T-cell (primary cell): ENCODE data around the gene UBB. TPM values are rescaled to one million over a fixed set of nuclear protein-coding genes. Genes with fewer than 3 reads are reported as not detected.
A peak's percentile ranks its signal among the peaks of the same experiment; 100 is the strongest.

Source experiments
- ATAC-seq, 4 experiments: fragments of 200-7000 bp in 3 of 4; fragments of 150-1000 bp in 1 of 4; cut with Tn5 transposase; replicated peaks in 1 of 4; 1 replicate in 3 of 4; 2 replicates in 1 of 4; pipeline ENCODE4 v1.10.0; 2021; ENCODE audit warnings: moderate library complexity in 3 of 4, mild to moderate bottlenecking in 2 of 4, moderate number of reproducible peaks in 1 of 4
- CTCF ChIA-PET, 2 donors: fragments of 300-600 bp; sonication (Branson Sonifier 250); formaldehyde crosslinking; loops; one replicate each; lab custom pipeline; 2022; ENCODE audit warnings: antibody characterized with exemption in 2 of 2; lab: Charles Lee
- POLR2A ChIA-PET, 2 donors: fragments of 300-600 bp; sonication (Branson Sonifier 250); formaldehyde crosslinking; loops; one replicate each; lab custom pipeline; 2022; ENCODE audit warnings: antibody characterized with exemption in 2 of 2; lab: Charles Lee
- DNase-seq, 35 experiments: peaks; one replicate each; pipeline versions ENCODE4 v3.0.0 to v3.0.0-alpha.2; 2013 to 2023
- H3K27ac ChIP-seq: one replicate; pipeline ENCODE4 v1.5.1; 2013; ENCODE audit warnings: low read length
- H3K27me3 ChIP-seq, 2 experiments: replicated peaks in 1 of 2; 1 replicate in 1 of 2; 2 replicates in 1 of 2; pipeline versions ENCODE4 v1.6.1 to v1.7.0; 2013; ENCODE audit warnings: low read length in 1 of 2, mixed read lengths in 1 of 2; ENCODE audit not compliant: control insufficient read depth in 2 of 2, insufficient read depth in 2 of 2; ENCODE audit errors: extremely low read depth in 1 of 2
- H3K36me3 ChIP-seq, 2 donors: 1 replicate in 1 of 2; 2 replicates in 1 of 2; pipeline versions ENCODE4 v1.6.1 to v1.7.0; 2013; ENCODE audit warnings: low read length in 1 of 2; ENCODE audit not compliant: control insufficient read depth in 2 of 2, insufficient read depth in 1 of 2; ENCODE audit errors: extremely low read depth in 1 of 2
- H3K4me1 ChIP-seq, 2 experiments: 1 replicate in 1 of 2; 2 replicates in 1 of 2; pipeline versions ENCODE4 v1.6.1 to v1.7.0; 2013; ENCODE audit warnings: low read length in 2 of 2, mixed read lengths in 1 of 2; ENCODE audit not compliant: insufficient read depth in 2 of 2, control insufficient read depth in 1 of 2; ENCODE audit errors: extremely low read depth in 1 of 2
- H3K4me3 ChIP-seq, 2 donors: 1 replicate in 1 of 2; 2 replicates in 1 of 2; pipeline versions ENCODE4 v1.5.1 to v1.7.0; 2013; ENCODE audit warnings: mild to moderate bottlenecking in 2 of 2, low read length in 1 of 2, moderate library complexity in 1 of 2; ENCODE audit not compliant: control insufficient read depth in 1 of 2; ENCODE audit errors: extremely low read depth in 1 of 2
- H3K9me3 ChIP-seq: 2 replicates; pipeline ENCODE4 v1.7.0; 2013
- H3K27ac Mint-ChIP-seq, 2 donors: one replicate each; pipeline ENCODE4 v1.8.0; 2020 to 2021; ENCODE audit warnings: mild to moderate bottlenecking in 2 of 2, mixed read lengths in 2 of 2
- H3K27me3 Mint-ChIP-seq, 2 donors: one replicate each; pipeline ENCODE4 v1.8.0; 2021 to 2022; ENCODE audit warnings: mixed read lengths in 2 of 2
- H3K36me3 Mint-ChIP-seq: one replicate; pipeline ENCODE4 v1.8.0; 2021; ENCODE audit warnings: mixed read lengths
- H3K4me1 Mint-ChIP-seq, 3 donors: one replicate each; pipeline ENCODE4 v1.8.0; 2020 to 2022; ENCODE audit warnings: mixed read lengths in 3 of 3, mild to moderate bottlenecking in 1 of 3
- H3K4me3 Mint-ChIP-seq, 3 donors: one replicate each; pipeline ENCODE4 v1.8.0; 2020 to 2022; ENCODE audit warnings: mild to moderate bottlenecking in 3 of 3, mixed read lengths in 3 of 3, moderate library complexity in 3 of 3
- H3K9me3 Mint-ChIP-seq, 3 donors: one replicate each; pipeline ENCODE4 v1.8.0; 2020 to 2022; ENCODE audit warnings: mixed read lengths in 3 of 3
- WGBS: methylation state at CpG from one replicate; pipeline ENCODE4 v1.1.5; 2013; ENCODE audit warnings: missing lambda C conversion rate; ENCODE audit not compliant: insufficient coverage; 5-methylcytosine and 5-hydroxymethylcytosine counted together
- total RNA-seq, 35 experiments: library from RNA in 6 of 35; stranded (reverse) in 6 of 35; fragments of 120-200 nt in 1 of 35; gene quantifications; one replicate each; pipeline versions ENCODE4 v1.2.1 to v1.2.4 and lab custom pipeline; 2013 to 2026

The UBB gene
- total RNA-seq (100 to 1,000 TPM; 669 to 892 (median 718) TPM), total RNA-seq (lab: John Stamatoyannopoulos, UW) (194 to 790 (median 390) reads per million in 29 experiments)
- 899 TPM for total RNA-seq (2013)

DNA sequence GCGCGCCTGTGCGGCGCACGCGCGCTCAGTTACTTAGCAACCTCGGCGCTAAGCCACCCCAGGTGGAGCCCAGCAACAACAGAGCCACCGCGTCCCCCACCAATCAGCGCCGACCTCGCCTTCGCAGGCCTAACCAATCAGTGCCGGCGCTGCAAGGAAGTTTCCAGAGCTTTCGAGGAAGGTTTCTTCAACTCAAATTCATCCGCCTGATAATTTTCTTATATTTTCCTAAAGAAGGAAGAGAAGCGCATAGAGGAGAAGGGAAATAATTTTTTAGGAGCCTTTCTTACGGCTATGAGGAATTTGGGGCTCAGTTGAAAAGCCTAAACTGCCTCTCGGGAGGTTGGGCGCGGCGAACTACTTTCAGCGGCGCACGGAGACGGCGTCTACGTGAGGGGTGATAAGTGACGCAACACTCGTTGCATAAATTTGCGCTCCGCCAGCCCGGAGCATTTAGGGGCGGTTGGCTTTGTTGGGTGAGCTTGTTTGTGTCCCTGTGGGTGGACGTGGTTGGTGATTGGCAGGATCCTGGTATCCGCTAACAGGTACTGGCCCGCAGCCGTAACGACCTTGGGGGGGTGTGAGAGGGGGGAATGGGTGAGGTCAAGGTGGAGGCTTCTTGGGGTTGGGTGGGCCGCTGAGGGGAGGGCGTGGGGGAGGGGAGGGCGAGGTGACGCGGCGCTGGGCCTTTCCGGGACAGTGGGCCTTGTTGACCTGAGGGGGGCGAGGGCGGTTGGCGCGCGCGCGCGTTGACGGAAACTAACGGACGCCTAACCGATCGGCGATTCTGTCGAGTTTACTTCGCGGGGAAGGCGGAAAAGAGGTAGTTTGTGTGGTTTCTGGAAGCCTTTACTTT, at the start of gene UBB:
UBB (plus strand) TSS at position 452 of the 856 bp plus-strand sequence. CDS start 817 bp downstream, outside the sequence.
- WGBS = under 1% methylated on average over 56 of the region's 67 CpGs
- Mint-ChIP-seq H3K36me3 (peaks cover 27% of the 10 kb centered on the region), H3K4me3 (peak within 1 kb of the TSS; percentile 89 to 92 (median 91)), H3K27ac (peak within 1 kb of the TSS; percentile 95 to 97), H3K9me3 (peaks cover 0 to 1% (median 0%) of the 10 kb centered on the region in 3 donors), H3K4me1 (peaks cover 38 to 45% (median 45%) of the 10 kb centered on the region in 3 donors), H3K27me3 (no peaks in the 10 kb centered on the region)
- Histone ChIP-seq H3K9me3 (no peaks in the 10 kb centered on the region), H3K36me3 (peaks cover 0 to 17% of the 10 kb centered on the region in 2 donors), H3K27ac (peak within 1 kb of the TSS; percentile 95), H3K4me3 (peak within 1 kb of the TSS; percentile 74 to 80), H3K27me3 (no peaks in the 10 kb centered on the region), H3K4me1 (peaks cover 7 to 28% of the 10 kb centered on the region in 2 experiments)
- peak; percentile 95 to 97 (median 96) for ATAC-seq
- CTCF ChIA-PET = interaction anchor here (0.5 to 1.9 kb wide), 9 partner anchors 15 to 1125 kb away, joined by 3 to 7 read pairs (median 3); partner anchors contain the start of genes CENPV (in 1 of the 2) and TRPV2 (in 1 of the 2)
- POLR2A ChIA-PET = interaction anchor here (0.5 to 2.2 kb wide), 15 partner anchors 8 to 664 kb away, joined by 3 to 19 read pairs (median 5); partner anchors contain the start of genes CENPV (in 1 of the 2), PIGL (in 1 of the 2) and TRPV2 (in 1 of the 2)
- DNase-seq = peak; percentile 86 to 97 (median 94)

GRCh38 chr17:16338391-16338790, 42.5 kb upstream of the UBB start:
- Mint-ChIP-seq H3K4me1 (no peaks in the 10 kb centered on the region), H3K27me3 (no peaks in the 10 kb centered on the region), H3K4me3 (no peak overlapping the region), H3K27ac (no peak overlapping the region), H3K9me3 (no peaks in the 10 kb centered on the region), H3K36me3 (peaks cover 13% of the 10 kb centered on the region)
- ChIA-PET CTCF (interaction anchor here (0.6 kb wide), 2 partner anchors 17 to 180 kb away, joined by 3 read pairs; no protein-coding TSS in a partner anchor), POLR2A (interaction anchor here in 1 of 2 donors (0.6 kb wide), 1 partner anchor 8 kb away, joined by 3 read pairs; no protein-coding TSS in a partner anchor)
- Histone ChIP-seq H3K9me3 (no peaks in the 10 kb centered on the region), H3K4me3 (no peak overlapping the region), H3K27ac (no peak overlapping the region), H3K36me3 (peaks cover 0 to 10% of the 10 kb centered on the region in 2 donors), H3K27me3 (no peaks in the 10 kb centered on the region), H3K4me1 (no peaks in the 10 kb centered on the region)
- WGBS = no CpG with 5 or more reads among the region's 3 CpGs
- DNase-seq (no peak), ATAC-seq (no peak)

GRCh38 chr17:16339402-16339801, 41.5 kb upstream of the UBB start:
- no peak overlapping the region for H3K4me3 ChIP-seq
- H3K9me3 ChIP-seq = no peaks in the 10 kb centered on the region
- Mint-ChIP-seq H3K36me3 (peaks cover 19% of the 10 kb centered on the region), H3K9me3 (no peaks in the 10 kb centered on the region), H3K4me1 (no peaks in the 10 kb centered on the region), H3K27me3 (no peaks in the 10 kb centered on the region), H3K27ac (no peak overlapping the region), H3K4me3 (no peak overlapping the region)
- ChIA-PET CTCF (no interaction called here), POLR2A (no interaction called here)
- peaks cover 7 to 10% of the 10 kb centered on the region in 2 donors for H3K36me3 ChIP-seq
- 100% methylated on average over 1 of the region's 1 CpG for WGBS
- H3K27me3 ChIP-seq = no peaks in the 10 kb centered on the region
- no peaks in the 10 kb centered on the region for H3K4me1 ChIP-seq
- ATAC-seq (no peak), DNase-seq (no peak)
- H3K27ac ChIP-seq = no peak overlapping the region

DNA sequence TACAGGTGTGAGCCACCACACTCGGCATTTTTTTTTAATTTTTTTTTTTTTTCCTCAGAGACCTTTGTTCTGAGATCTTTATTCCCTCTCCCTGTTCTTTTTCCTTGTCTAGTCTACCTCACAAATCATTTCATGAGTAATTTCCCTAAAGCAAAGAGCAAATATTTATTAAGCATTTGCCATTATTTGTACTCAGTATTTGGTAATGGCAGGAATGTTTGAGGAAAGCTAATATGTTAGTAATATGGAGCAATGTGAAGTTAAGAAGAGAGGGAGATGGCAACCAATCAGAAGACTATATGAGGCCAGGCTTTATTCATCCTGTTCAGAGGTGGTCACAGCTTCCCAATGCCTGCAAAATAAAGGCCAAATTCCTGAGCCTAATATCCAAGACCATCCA, 40.9 kb upstream of the UBB start:
- no peak overlapping the region for H3K27ac Mint-ChIP-seq
- no peaks in the 10 kb centered on the region for H3K9me3 Mint-ChIP-seq
- peaks cover 8 to 10% of the 10 kb centered on the region in 2 donors for H3K36me3 ChIP-seq
- no peak overlapping the region for H3K4me3 Mint-ChIP-seq
- H3K4me3 ChIP-seq = no peak overlapping the region
- H3K27me3 ChIP-seq = no peaks in the 10 kb centered on the region
- no peaks in the 10 kb centered on the region for H3K4me1 ChIP-seq
- H3K27ac ChIP-seq = no peak overlapping the region
- ChIA-PET CTCF (interaction anchor here in 1 of 2 donors (0.6 kb wide), 1 partner anchor 850 kb away, joined by 3 read pairs; no protein-coding TSS in a partner anchor), POLR2A (no interaction called here)
- DNase-seq = no peak
- WGBS = no CpG with 5 or more reads among the region's 1 CpG
- no peak for ATAC-seq
- peaks cover 19% of the 10 kb centered on the region for H3K36me3 Mint-ChIP-seq
- H3K9me3 ChIP-seq = no peaks in the 10 kb centered on the region
- no peaks in the 10 kb centered on the region for H3K27me3 Mint-ChIP-seq
- H3K4me1 Mint-ChIP-seq = no peaks in the 10 kb centered on the region

GRCh38 chr17:16342979-16343378, 37.9 kb upstream of the UBB start:
- ATAC-seq = no peak

GRCh38 chr17:16343569-16343968, 37.3 kb upstream of the UBB start:
- H3K36me3 ChIP-seq = peaks cover 8 to 14% of the 10 kb centered on the region in 2 donors
- 80% methylated on average over 1 of the region's 3 CpGs for WGBS
- POLR2A ChIA-PET = interaction anchor here in 1 of 2 donors (0.6 to 0.7 kb wide), 2 partner anchors 26 to 116 kb away, joined by 3 to 4 read pairs; no protein-coding TSS in a partner anchor

More at GRCh38 chr17:16342979-16343378, 37.9 kb upstream of the UBB start:
- Mint-ChIP-seq H3K27ac (no peak overlapping the region), H3K9me3 (no peaks in the 10 kb centered on the region), H3K4me3 (no peak overlapping the region), H3K36me3 (peaks cover 19% of the 10 kb centered on the region), H3K27me3 (no peaks in the 10 kb centered on the region), H3K4me1 (no peaks in the 10 kb centered on the region)
- Histone ChIP-seq H3K27me3 (no peaks in the 10 kb centered on the region), H3K4me1 (no peaks in the 10 kb centered on the region), H3K9me3 (no peaks in the 10 kb centered on the region), H3K27ac (no peak overlapping the region), H3K36me3 (peaks cover 8 to 14% of the 10 kb centered on the region in 2 donors), H3K4me3 (no peak overlapping the region)
- DNase-seq = no peak
- POLR2A ChIA-PET = no interaction called here
- WGBS = 100% methylated on average over 4 of the region's 4 CpGs
- CTCF ChIA-PET = no interaction called here

More at GRCh38 chr17:16343569-16343968, 37.3 kb upstream of the UBB start:
- Mint-ChIP-seq H3K4me1 (no peaks in the 10 kb centered on the region), H3K27ac (no peak overlapping the region), H3K9me3 (no peaks in the 10 kb centered on the region), H3K27me3 (no peaks in the 10 kb centered on the region), H3K36me3 (peaks cover 19% of the 10 kb centered on the region), H3K4me3 (peak overlapping the region in 1 of 3 donors; percentile 9)
- Histone ChIP-seq H3K4me1 (no peaks in the 10 kb centered on the region), H3K4me3 (no peak overlapping the region), H3K9me3 (no peaks in the 10 kb centered on the region), H3K27me3 (no peaks in the 10 kb centered on the region), H3K27ac (no peak overlapping the region)
- no peak for ATAC-seq
- CTCF ChIA-PET = no interaction called here
- no peak for DNase-seq
